ACHN (cell line): ENCODE results near the gene ECSIT.
"Not testable (repeated sequence)": the region's sequence is repeated elsewhere in the genome, so short reads cannot be mapped to it uniquely, and the experiment has no call there.

Experiments used
- DNase-seq: peaks from one replicate; pipeline ENCODE4 v3.0.0-alpha.2; 2015
- in situ Hi-C: cut with HindIII; loops from 2 replicates; pipeline ENCODE4 v1.10.0; 2017; ENCODE audit warnings: low sequenced_read_pairs, low pct_ligation_motif_present, low pct_unique_long_range_greater_than_20kb

Gene ECSIT

GRCh38 chr19:11458912-11459311 is 70.0 kb downstream of the ECSIT start:
- in situ Hi-C loops, DNase-seq: not testable (repeated sequence)

- in situ Hi-C loops: no loop called here
- DNase-seq: no peak
Measured at GRCh38 chr19:11458236-11458900, 70.6 kb downstream of the ECSIT start.

GRCh38 chr19:11457831-11458230 is 71.1 kb downstream of the ECSIT start:
- no peak for DNase-seq
- in situ Hi-C loops: no loop called here

GRCh38 chr19:11457115-11457514 is 71.8 kb downstream of the ECSIT start:
- in situ Hi-C loops: no loop called here
- DNase-seq: no peak

GRCh38 chr19:11456659-11457058 is 72.3 kb downstream of the ECSIT start:
- DNase-seq: no peak
- in situ Hi-C loops: no loop called here
